HG02588 (cell line): ENCODE measurements around the gene ZSWIM5.

Source experiments
- ATAC-seq: cut with Tn5 transposase; IDR thresholded peaks from one replicate; pipeline ENCODE4 v1.9.1; 2021; ENCODE audit warnings: mild to moderate bottlenecking, moderate library complexity; ENCODE audit not compliant: unreplicated experiment

Gene ZSWIM5

GRCh38 chr1:45035631-45036301 is 170.6 kb downstream of the ZSWIM5 start:
- ATAC-seq, result no peak

GRCh38 chr1:45033356-45033755 is 173.0 kb downstream of the ZSWIM5 start:
- ATAC-seq, result no peak

- no peak for ATAC-seq
These were observed 173.6 kb downstream of the ZSWIM5 start for GRCh38 chr1:45032837-45033236.

- ATAC-seq, result no peak
These were observed 180.0 kb downstream of the ZSWIM5 start for GRCh38 chr1:45026446-45026845.

- ATAC-seq, result no peak
These were observed 182.7 kb downstream of the ZSWIM5 start for GRCh38 chr1:45023663-45024062.

- peak; percentile 49 for ATAC-seq
These were observed 187.7 kb downstream of the ZSWIM5 start for GRCh38 chr1:45018599-45019230.

- no peak for ATAC-seq
These were observed 189.6 kb downstream of the ZSWIM5 start for GRCh38 chr1:45016767-45017166.

GRCh38 chr1:45016090-45016697 is 190.2 kb downstream of the ZSWIM5 start:
- ATAC-seq, result no peak

GRCh38 chr1:45015683-45016082 is 190.7 kb downstream of the ZSWIM5 start:
- no peak for ATAC-seq

GRCh38 chr1:45014321-45015028 is 191.9 kb downstream of the ZSWIM5 start:
- ATAC-seq, result no peak

- ATAC-seq, result no peak
These were observed 192.7 kb downstream of the ZSWIM5 start for GRCh38 chr1:45013551-45014209.

GRCh38 chr1:45012639-45013278 is 193.6 kb downstream of the ZSWIM5 start:
- ATAC-seq, result no peak

GRCh38 chr1:45011837-45012638 is 194.4 kb downstream of the ZSWIM5 start, which contains the start of gene UROD:
Gene UROD, plus strand, starts transcription at chr1:45012254. Its CDS starts 12 bp downstream, at chr1:45012266.
- ATAC-seq, result peak; percentile 62

GRCh38 chr1:45010855-45011811 is 195.3 kb downstream of the ZSWIM5 start, which contains the start of gene HECTD3:
Gene HECTD3, minus strand, starts transcription at chr1:45011324. Its CDS starts 67 bp downstream, at chr1:45011257.
- ATAC-seq, result peak; percentile 56

- ATAC-seq, result no peak
These were observed 196.2 kb downstream of the ZSWIM5 start for GRCh38 chr1:45009956-45010854.

GRCh38 chr1:45009296-45009865 is 197.0 kb downstream of the ZSWIM5 start:
- ATAC-seq, result no peak

- no peak for ATAC-seq
These were observed 197.9 kb downstream of the ZSWIM5 start for GRCh38 chr1:45008516-45008915.
